GM18868 (cell line): Measurements from ENCODE around the gene ZSCAN29.

Experiments
- ATAC-seq: cut with Tn5 transposase; IDR thresholded peaks from one replicate; pipeline ENCODE4 v1.9.1; 2021; ENCODE audit warnings: mild to moderate bottlenecking, moderate library complexity; ENCODE audit not compliant: unreplicated experiment

Gene ZSCAN29

DNA sequence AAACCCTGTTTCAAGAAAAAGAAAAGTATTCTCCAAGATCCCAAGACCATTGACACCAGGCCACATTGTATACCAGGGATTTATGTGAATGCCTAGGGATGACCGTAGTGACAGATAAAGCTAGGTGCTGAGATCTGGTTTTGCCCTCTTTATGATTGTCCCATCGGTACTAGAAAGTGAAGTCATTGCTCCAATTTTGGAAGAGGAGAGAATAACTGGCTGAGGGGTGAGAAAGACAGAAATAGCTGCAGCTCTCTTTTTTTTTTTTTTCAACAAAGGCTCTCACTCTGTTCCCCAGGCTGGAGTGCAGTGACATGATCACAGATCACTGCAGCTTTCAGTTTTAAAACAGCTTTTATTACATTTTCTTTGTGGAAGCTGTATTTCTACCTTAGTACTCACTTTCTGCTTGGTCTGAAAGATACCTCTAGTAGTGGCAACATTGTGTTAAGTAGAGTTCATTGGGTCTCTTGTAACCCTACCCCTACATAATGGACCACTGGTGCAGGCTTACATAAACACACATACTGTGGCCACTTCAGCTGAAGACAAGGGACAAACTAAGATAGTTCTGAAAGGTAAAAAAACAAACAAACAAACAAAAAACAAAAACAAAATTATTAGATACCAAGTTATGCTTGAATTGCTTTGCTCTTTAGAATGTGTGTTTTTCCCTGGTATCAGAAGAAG, 18.0 kb downstream of the ZSCAN29 start:
- ATAC-seq: no peak

- ATAC-seq: no peak
These were observed 23.7 kb downstream of the ZSCAN29 start for GRCh38 chr15:43347114-43347513.

GRCh38 chr15:43346305-43346704, 24.5 kb downstream of the ZSCAN29 start:
- no peak for ATAC-seq

GRCh38 chr15:43330780-43331087, 40.1 kb downstream of the ZSCAN29 start:
- peak; percentile 18 for ATAC-seq

DNA sequence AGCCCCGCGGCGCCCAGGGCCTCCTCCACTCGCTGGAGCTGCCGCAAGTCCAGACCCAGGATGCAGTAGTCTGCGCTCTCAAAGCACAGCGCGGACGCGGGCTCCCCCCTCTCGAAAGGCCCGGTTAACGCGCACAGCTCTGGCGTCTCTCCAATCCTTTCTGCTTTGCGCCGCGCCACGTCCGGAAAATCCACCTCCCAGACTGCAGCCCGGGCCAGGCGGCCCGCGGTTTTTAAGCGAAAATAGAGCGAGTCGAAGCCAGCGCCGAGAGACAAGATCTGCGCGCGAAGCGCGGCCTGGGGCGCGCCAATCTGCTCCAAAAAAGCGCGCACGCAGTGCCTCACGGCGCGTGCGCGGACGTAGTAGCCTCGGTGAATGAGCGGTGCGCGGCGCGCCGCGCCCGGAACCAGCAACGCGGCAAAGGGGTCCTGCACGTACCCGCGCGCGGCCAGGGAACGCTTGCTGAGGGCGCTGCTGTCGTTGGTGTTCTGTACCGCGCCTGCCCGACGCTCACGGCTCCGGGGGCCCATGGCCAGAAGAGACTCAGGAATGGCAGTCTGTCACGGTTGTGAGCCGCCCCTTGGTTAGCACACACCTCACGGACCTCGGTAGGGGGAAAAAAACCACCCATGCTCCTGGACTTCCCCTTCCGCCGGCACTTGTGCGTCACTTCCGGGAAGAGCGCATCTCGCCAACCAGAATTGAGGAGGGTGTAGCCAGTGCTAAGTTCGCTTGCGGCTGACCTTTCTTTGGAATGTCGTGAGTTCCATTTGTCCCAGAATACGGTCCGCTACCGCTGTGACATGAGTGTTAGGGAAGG, 40.7 kb downstream of the ZSCAN29 start, which contains the start of gene LCMT2:
TSS of gene LCMT2 (minus strand) at position 614 of the 820 bp plus-strand sequence. CDS start at position 530, 84 bp downstream.
- ATAC-seq: peak; percentile 91

DNA sequence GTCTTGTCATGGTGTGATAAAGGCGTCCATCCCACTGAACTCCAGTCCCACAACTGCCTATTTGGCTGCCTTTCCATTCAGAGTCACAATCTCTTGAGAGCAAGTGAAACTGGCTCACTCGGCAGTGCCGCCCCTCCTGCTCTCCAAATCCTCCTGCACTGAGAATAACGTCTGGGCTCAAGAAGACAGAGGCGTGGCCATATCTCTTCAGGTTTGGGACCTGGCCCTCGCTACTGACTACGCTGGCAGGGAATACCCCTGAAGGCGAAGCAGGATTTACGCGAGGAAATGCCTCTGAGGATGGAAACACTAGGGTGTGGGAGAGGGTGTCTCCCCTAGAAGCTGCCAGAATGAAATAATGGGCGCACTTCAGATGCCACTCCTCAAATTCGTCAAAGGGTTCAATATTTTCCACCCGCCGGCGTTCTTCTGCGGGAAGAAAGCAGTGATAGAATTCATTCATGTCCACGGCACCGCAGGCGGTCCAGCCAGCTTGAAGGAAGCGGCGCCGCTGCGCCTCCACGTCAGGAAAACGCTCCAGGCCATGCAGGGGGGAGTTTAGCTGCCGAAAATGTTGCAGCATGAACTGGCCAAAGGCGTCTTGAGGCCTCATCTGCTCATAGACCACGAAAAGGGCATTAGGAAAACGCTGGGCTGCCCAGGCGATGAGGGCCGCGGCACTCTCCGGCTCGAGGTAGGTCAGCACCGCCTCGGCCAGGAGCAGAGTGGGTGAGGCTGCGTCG, 41.5 kb downstream of the ZSCAN29 start:
- no peak for ATAC-seq

GRCh38 chr15:43325039-43325684, 45.7 kb downstream of the ZSCAN29 start:
- ATAC-seq: no peak

GRCh38 chr15:43318990-43319771, 51.7 kb downstream of the ZSCAN29 start:
- ATAC-seq: no peak

DNA sequence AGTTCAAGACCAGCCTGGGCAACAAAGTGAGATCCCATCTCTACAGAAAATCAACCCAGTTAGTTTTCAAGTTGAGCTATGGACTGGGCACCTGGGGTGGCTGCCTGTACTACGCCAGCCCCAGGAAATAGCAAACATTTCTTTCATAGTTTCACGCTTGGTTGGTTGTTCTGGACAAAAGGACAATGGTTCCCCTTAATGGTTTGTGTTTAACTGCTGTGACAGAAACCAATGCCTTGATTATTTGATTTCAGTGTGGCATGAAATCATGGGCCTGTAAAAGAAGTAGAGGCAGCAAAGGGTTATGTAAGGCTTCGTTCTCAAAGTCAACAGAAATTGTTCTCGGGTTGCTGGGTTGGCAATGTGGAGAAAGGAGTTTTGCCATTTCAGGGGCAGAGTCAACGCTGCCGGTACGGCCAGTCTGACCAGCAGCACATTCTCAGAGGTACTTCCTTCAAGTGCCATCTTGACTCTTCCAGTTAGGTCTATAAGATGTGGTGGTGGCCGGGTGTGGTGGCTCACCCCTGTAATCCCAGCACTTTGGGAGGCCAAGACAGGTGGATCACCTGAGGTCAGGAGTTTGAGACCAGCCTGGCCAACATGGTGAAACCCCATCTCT, 53.2 kb downstream of the ZSCAN29 start:
- ATAC-seq: no peak

DNA sequence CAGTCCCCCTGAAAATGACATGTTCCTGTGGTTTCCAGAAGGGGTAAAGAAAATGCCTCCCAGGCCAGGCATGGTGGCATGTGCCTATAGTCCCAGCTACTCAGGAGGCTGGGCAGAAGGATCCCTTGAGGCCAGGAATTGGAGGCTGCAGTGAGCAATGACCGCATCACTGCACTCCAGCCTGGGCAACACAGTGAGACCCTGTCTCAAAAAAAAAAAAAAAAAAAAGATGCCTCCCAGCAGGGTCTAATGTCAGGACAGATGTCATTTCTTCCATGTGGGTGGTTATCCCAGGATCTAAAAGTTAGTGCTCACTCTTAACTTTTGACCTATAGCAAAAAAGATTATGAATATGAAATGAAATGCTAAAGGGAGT, 53.9 kb downstream of the ZSCAN29 start:
- ATAC-seq: no peak

- no peak for ATAC-seq
These were observed 54.5 kb downstream of the ZSCAN29 start for GRCh38 chr15:43316016-43316970.

- no peak for ATAC-seq
These were observed 56.7 kb downstream of the ZSCAN29 start for GRCh38 chr15:43314171-43314570.

GRCh38 chr15:43312378-43312777, 58.5 kb downstream of the ZSCAN29 start:
- no peak for ATAC-seq
